ENCODE measurements around the gene MMRN2.
"Not testable (repeated sequence)": the region's sequence is repeated elsewhere in the genome, so short reads cannot be mapped to it uniquely, and the experiment has no call there.

The MMRN2 gene

GRCh38 chr10:86941991-86942421 is 15.4 kb downstream of the MMRN2 start:
- no peak for DNase-seq (ENCODE audit: low read depth)

GRCh38 chr10:86941426-86941825 is 16.0 kb downstream of the MMRN2 start:
- no peak for DNase-seq (ENCODE audit: low read depth)

GRCh38 chr10:86940677-86941076 is 16.7 kb downstream of the MMRN2 start:
- no peak for DNase-seq (ENCODE audit: low read depth)

GRCh38 chr10:86940076-86940475 is 17.3 kb downstream of the MMRN2 start:
- DNase-seq (ENCODE audit: low read depth), result not testable (repeated sequence)

GRCh38 chr10:86938260-86938659 is 19.2 kb downstream of the MMRN2 start:
- DNase-seq (ENCODE audit: low read depth), result no peak

- no peak for DNase-seq (ENCODE audit: low read depth)
Observed at GRCh38 chr10:86937502-86938154, 19.8 kb downstream of the MMRN2 start.

GRCh38 chr10:86936661-86937501 is 20.5 kb downstream of the MMRN2 start:
- peak; percentile 48 for DNase-seq (ENCODE audit: low read depth)

- not testable (repeated sequence) for DNase-seq (ENCODE audit: low read depth)
Observed at GRCh38 chr10:86934162-86934711, 23.2 kb downstream of the MMRN2 start.

- DNase-seq (ENCODE audit: low read depth), result no peak
Observed at GRCh38 chr10:86932674-86933073, 24.7 kb downstream of the MMRN2 start.

- peak; percentile 36 for DNase-seq (ENCODE audit: low read depth)
Observed at GRCh38 chr10:86931872-86932271, 25.5 kb downstream of the MMRN2 start.

GRCh38 chr10:86929468-86930380 is 27.7 kb downstream of the MMRN2 start:
- DNase-seq (ENCODE audit: low read depth), result no peak

- no peak for DNase-seq (ENCODE audit: low read depth)
Observed at GRCh38 chr10:86922553-86922961, 34.9 kb downstream of the MMRN2 start.

- no peak for DNase-seq (ENCODE audit: low read depth)
Observed at GRCh38 chr10:86918022-86918471, 39.4 kb downstream of the MMRN2 start.

- DNase-seq (ENCODE audit: low read depth), result no peak
Observed at GRCh38 chr10:86914734-86915133, 42.7 kb downstream of the MMRN2 start.

GRCh38 chr10:86905429-86905828 is 52.0 kb downstream of the MMRN2 start:
- no peak for DNase-seq (ENCODE audit: low read depth)

- DNase-seq (ENCODE audit: low read depth), result no peak
Observed at GRCh38 chr10:86904600-86904999, 52.8 kb downstream of the MMRN2 start.

- peak; percentile 36 for DNase-seq (ENCODE audit: low read depth)
Observed at GRCh38 chr10:86900955-86901354, 56.5 kb downstream of the MMRN2 start.

- DNase-seq (ENCODE audit: low read depth), result peak; percentile 38
Observed at GRCh38 chr10:86899670-86900276, 57.6 kb downstream of the MMRN2 start.

- no peak for DNase-seq (ENCODE audit: low read depth)
Observed at GRCh38 chr10:86899132-86899531, 58.3 kb downstream of the MMRN2 start.

- DNase-seq (ENCODE audit: low read depth), result no peak
Observed at GRCh38 chr10:86898511-86898910, 58.9 kb downstream of the MMRN2 start.

- DNase-seq (ENCODE audit: low read depth), result no peak
Observed at GRCh38 chr10:86889997-86890396, 67.4 kb downstream of the MMRN2 start.
